DOHH2 (cell line): ENCODE results near the gene MYO1D.

Experiments used
- H3F3A ChIP-seq: fragments of 200-600 bp; sonication (generic), shearing (Covaris generic); 2 replicates; pipeline ENCODE4 v1.6.0; 2016; ENCODE audit warnings: antibody characterized with exemption, mild to moderate bottlenecking; ENCODE audit not compliant: control insufficient read depth, insufficient read depth
- H3K27ac ChIP-seq: fragments of 200-600 bp; sonication (generic); 2 replicates; pipeline ENCODE4 v1.5.1; 2014; ENCODE audit warnings: low read depth, mild to moderate bottlenecking, low read length, moderate library complexity
- H3K27me3 ChIP-seq: fragments of 200-600 bp; sonication (generic); 2 replicates; pipeline ENCODE4 v1.6.1; 2014; ENCODE audit warnings: mild to moderate bottlenecking, low read length, mixed read lengths; ENCODE audit not compliant: control insufficient read depth
- H3K36me3 ChIP-seq: fragments of 200-600 bp; sonication (generic); 2 replicates; pipeline ENCODE4 v1.6.1; 2014; ENCODE audit warnings: mild to moderate bottlenecking, low read length, moderate library complexity, mixed read lengths; ENCODE audit not compliant: control insufficient read depth
- H3K4me1 ChIP-seq: fragments of 200-600 bp; sonication (generic); 2 replicates; pipeline ENCODE4 v1.6.1; 2014; ENCODE audit warnings: mild to moderate bottlenecking, low read length, mixed read lengths; ENCODE audit not compliant: control insufficient read depth
- H3K4me2 ChIP-seq: fragments of 200-600 bp; sonication (generic); 2 replicates; pipeline ENCODE4 v1.6.0; 2014; ENCODE audit warnings: mild to moderate bottlenecking, low read length, moderate library complexity
- H3K4me3 ChIP-seq: fragments of 200-600 bp; sonication (generic); 2 replicates; pipeline ENCODE4 v1.5.1; 2014; ENCODE audit warnings: mild to moderate bottlenecking, low read length, mixed read lengths
- H3K79me2 ChIP-seq: fragments of 200-600 bp; sonication (generic); 2 replicates; pipeline ENCODE4 v1.6.1; 2014; ENCODE audit warnings: mild to moderate bottlenecking, low read length, mixed read lengths; ENCODE audit not compliant: control insufficient read depth
- H3K9me2 ChIP-seq: fragments of 200-600 bp; sonication (generic); replicated peaks from 2 replicates; pipeline ENCODE4 v1.6.1; 2014; ENCODE audit warnings: mild to moderate bottlenecking, low read length, mixed read lengths; ENCODE audit not compliant: control insufficient read depth
- H3K9me3 ChIP-seq: fragments of 200-600 bp; sonication (generic); 2 replicates; pipeline ENCODE4 v1.6.1; 2014; ENCODE audit warnings: antibody characterized with exemption, low read length, mixed read lengths; ENCODE audit not compliant: control insufficient read depth, insufficient read depth
- H4K20me1 ChIP-seq: fragments of 200-600 bp; sonication (generic); 2 replicates; pipeline ENCODE4 v1.6.0; 2014; ENCODE audit warnings: low read depth, mild to moderate bottlenecking, antibody characterized with exemption, low read length, moderate library complexity; ENCODE audit not compliant: control insufficient read depth, insufficient read depth
- EZH2phosphoT487 ChIP-seq: fragments of 200-600 bp; sonication (generic); IDR thresholded peaks from 2 replicates; pipeline ENCODE4 v1.6.1; 2017; ENCODE audit warnings: borderline replicate concordance, mild to moderate bottlenecking, antibody characterized with exemption, low read length, moderate library complexity, mixed read lengths
- TF ChIP-seq, protein P1 (sequence below): fragments of 200-600 bp; sonication (generic); IDR thresholded peaks from one replicate; pipeline ENCODE4 v1.5.1; 2014; ENCODE audit warnings: antibody characterized with exemption, mild to moderate bottlenecking, low read depth, low read length; ENCODE audit not compliant: poor library complexity, severe bottlenecking

Gene MYO1D

DNA sequence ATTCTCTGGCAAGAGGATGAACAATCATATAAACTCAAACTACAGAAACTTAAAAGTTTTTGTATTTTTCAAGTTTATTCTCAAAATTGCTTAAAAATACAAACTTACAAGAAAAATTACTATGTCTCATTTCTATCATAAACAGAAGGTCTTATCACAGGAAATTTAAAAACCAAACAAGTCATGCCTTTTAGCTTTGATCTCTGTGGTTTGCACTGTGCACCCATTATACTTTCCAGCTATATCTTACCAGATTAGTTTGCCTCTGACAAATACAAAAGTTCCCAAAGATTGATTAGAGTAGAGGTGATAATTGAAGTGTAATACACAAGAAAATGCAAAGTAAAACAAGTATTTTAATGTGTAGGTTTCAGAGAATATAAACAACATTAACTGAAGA is 117.4 kb downstream of the MYO1D start:
- Histone ChIP-seq H3K9me3 (no peaks in the 10 kb centered on the region), H3F3A (no peaks in the 10 kb centered on the region), H3K36me3 (no peaks in the 10 kb centered on the region), H3K4me3 (no peak overlapping the region), H4K20me1 (no peaks in the 10 kb centered on the region), H3K9me2 (no peaks in the 10 kb centered on the region), H3K4me2 (no peak overlapping the region), H3K27me3 (peaks cover 2% of the 10 kb centered on the region; the same call in 1 of the 2 replicates), H3K79me2 (no peaks in the 10 kb centered on the region), H3K27ac (no peak overlapping the region), H3K4me1 (no peaks in the 10 kb centered on the region)
- no peak for TF ChIP-seq EZH2phosphoT487
- TF ChIP-seq, protein P1, sequence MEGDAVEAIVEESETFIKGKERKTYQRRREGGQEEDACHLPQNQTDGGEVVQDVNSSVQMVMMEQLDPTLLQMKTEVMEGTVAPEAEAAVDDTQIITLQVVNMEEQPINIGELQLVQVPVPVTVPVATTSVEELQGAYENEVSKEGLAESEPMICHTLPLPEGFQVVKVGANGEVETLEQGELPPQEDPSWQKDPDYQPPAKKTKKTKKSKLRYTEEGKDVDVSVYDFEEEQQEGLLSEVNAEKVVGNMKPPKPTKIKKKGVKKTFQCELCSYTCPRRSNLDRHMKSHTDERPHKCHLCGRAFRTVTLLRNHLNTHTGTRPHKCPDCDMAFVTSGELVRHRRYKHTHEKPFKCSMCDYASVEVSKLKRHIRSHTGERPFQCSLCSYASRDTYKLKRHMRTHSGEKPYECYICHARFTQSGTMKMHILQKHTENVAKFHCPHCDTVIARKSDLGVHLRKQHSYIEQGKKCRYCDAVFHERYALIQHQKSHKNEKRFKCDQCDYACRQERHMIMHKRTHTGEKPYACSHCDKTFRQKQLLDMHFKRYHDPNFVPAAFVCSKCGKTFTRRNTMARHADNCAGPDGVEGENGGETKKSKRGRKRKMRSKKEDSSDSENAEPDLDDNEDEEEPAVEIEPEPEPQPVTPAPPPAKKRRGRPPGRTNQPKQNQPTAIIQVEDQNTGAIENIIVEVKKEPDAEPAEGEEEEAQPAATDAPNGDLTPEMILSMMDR, result no peak

DNA sequence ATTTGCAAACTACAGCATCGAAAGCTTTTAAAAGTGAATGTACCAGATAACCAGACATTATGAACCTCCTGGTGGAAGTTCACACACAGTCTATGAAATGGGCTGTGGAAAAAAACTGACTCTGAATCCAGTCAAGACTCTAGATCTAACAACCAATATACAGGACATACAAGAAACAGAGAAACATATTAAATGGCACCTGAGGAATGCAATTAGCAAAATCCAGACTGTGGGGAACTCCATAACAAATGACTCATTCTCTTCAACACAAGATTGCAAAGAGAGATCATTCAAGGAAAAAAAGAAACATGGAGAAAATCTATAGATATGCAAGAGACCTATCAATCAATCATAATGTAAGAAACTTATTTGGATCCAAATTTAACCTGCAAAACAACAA is 119.0 kb downstream of the MYO1D start:
- no peaks in the 10 kb centered on the region for H4K20me1 ChIP-seq
- H3K4me3 ChIP-seq, result no peak overlapping the region
- no peaks in the 10 kb centered on the region for H3F3A ChIP-seq
- H3K4me1 ChIP-seq, result no peaks in the 10 kb centered on the region
- peaks cover 2% of the 10 kb centered on the region; the same call in 1 of the 2 replicates for H3K27me3 ChIP-seq
- no peak overlapping the region for H3K27ac ChIP-seq
- no peak overlapping the region for H3K4me2 ChIP-seq
- no peaks in the 10 kb centered on the region for H3K9me3 ChIP-seq
- TF ChIP-seq, protein P1, result no peak
- no peak for TF ChIP-seq EZH2phosphoT487
- H3K9me2 ChIP-seq, result no peaks in the 10 kb centered on the region
- no peaks in the 10 kb centered on the region for H3K79me2 ChIP-seq
- no peaks in the 10 kb centered on the region for H3K36me3 ChIP-seq

DNA sequence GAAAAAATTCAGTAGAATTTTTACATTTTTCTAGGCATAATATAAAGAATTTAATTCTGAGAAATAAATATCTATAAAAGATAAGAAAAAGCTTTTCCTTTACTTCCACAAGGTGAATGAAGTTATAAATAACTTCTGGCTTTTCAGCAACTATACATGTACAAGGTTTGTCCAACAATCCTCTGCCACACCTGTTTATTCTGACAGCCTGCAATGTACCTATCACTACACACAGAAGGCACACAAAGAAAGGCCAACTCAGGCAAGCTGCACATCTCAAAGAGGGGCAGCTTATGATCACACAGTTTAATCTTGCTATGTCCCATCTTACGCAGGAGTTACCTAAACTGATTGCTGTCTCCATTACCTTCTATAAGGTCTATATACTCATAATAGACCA is 120.2 kb downstream of the MYO1D start:
- H3K36me3 ChIP-seq, result no peaks in the 10 kb centered on the region
- H3K4me1 ChIP-seq, result no peaks in the 10 kb centered on the region
- H3K9me3 ChIP-seq, result no peaks in the 10 kb centered on the region
- no peak overlapping the region for H3K4me2 ChIP-seq
- no peak overlapping the region for H3K4me3 ChIP-seq
- H3K27me3 ChIP-seq, result peaks cover 2% of the 10 kb centered on the region; the same call in 1 of the 2 replicates
- no peaks in the 10 kb centered on the region for H4K20me1 ChIP-seq
- TF ChIP-seq, protein P1, result no peak
- no peak for TF ChIP-seq EZH2phosphoT487
- no peaks in the 10 kb centered on the region for H3K79me2 ChIP-seq
- no peak overlapping the region for H3K27ac ChIP-seq
- no peaks in the 10 kb centered on the region for H3K9me2 ChIP-seq
- H3F3A ChIP-seq, result no peaks in the 10 kb centered on the region
